Middle frontal gyrus (tissue), 1 donor: Measurements from ENCODE around the gene GET3.
"Not testable (repeated sequence)": the region's sequence is repeated elsewhere in the genome, so short reads cannot be mapped to it uniquely, and the experiment has no call there.

ENCODE experiments used
- DNase-seq: peaks from one replicate; pipeline ENCODE4 v3.0.0-alpha.2; 2015; ENCODE audit warnings: low spot score; ENCODE audit errors: extremely low spot score

GET3 gene

GRCh38 chr19:12792051-12792852 lies 55.0 kb downstream of the GET3 start:
- DNase-seq: no peak

DNA sequence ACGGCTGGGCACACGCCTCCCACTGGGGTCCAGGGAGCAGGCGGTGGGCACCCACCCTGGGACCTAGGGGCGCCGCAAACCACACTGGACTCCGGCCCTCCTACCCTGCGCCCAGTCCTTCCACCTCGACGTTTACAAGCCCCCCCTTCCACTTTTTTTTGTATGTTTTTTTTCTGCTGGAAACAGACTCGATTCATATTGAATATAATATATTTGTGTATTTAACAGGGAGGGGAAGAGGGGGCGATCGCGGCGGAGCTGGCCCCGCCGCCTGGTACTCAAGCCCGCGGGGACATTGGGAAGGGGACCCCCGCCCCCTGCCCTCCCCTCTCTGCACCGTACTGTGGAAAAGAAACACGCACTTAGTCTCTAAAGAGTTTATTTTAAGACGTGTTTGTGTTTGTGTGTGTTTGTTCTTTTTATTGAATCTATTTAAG lies 55.6 kb downstream of the GET3 start:
- DNase-seq: no peak

GRCh38 chr19:12793290-12794195 lies 56.2 kb downstream of the GET3 start:
- DNase-seq: peak; percentile 92

DNA sequence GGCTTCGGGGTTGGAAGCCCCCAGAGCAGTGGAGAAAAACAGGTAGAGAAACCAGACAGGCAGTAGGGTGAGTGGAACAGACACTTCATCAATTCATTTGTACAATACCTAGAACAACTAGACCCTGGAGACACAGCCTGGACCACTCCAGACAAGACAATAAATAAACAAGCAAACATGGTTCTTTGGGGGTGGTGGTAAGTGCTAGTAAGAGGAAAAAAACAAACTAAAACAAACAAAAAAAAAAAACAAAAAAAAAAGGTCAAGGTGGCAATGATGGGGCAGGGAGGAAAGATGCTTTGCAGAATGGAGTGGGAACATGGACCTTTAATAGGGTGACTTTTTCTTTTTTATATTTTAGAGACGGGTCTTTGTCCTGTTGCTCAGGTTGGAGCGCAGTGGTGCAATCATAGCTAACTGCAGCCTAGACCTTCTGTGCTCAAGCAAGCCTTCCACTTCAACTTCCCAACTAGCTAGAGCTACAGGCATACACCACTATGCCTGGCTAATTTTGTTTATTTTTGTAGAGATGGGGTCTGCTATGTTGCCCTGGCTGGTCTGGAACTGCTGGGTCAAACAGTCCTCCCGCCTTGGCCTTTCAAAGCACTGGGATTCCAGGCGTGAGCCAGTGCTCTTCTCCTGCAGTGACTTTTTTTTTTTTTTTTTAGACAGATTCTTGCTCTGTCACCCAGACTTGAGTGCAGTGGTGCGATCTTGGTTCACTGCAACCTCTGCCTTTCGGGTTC lies 57.1 kb downstream of the GET3 start:
- DNase-seq: no peak

- no peak for DNase-seq
These were observed 57.7 kb downstream of the GET3 start for GRCh38 chr19:12794971-12795381.

DNA sequence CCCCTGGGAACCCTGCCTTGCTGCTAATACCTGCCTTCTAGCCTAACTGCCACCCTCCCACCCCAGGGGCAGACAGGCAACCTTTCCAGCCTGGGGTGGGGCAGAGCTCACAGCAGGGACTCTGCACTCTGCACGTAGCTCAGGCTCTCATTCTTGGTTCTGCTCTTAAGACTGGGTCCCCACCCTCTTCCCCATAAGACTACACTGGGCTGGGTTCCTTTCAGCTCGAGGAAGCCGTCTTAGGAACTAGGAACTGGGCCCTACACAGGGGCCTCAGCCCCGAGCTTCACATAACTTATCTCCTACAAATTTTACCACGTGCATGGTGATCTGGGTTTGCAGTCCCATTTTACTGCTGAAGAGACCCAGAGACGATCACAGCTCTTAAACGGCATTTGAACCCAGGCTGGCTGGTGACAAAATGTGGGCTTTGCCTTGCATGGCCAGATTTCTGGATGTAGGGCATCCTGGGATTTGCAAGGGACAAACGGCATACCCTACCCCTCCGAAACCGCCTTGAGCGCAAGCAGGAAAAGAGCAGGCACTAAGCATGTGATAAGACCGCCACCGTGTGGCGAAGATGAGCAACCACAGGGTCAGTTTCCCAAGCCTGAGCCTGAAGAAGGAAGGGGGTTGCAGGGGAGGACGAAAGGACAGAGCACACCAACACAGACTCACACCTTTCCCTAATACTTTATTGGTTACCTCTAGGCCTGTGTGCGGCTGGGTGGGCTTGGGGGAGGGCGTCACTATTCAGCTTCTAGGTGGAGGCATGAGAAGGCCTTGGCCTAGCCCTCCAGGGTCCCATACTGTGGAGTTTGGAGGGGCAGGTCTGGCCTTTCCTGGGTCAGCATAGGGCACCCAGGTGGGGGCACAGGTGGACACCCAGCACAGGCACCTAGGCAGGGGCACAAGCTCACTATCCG lies 59.1 kb downstream of the GET3 start:
- DNase-seq: no peak

- no peak for DNase-seq
These were observed 59.9 kb downstream of the GET3 start for GRCh38 chr19:12797141-12797587.

GRCh38 chr19:12797607-12798006 lies 60.3 kb downstream of the GET3 start:
- not testable (repeated sequence) for DNase-seq
